Measurements from ENCODE around the gene LAMTOR4.

LAMTOR4 gene

GRCh38 chr7:100174582-100174981, 25.9 kb downstream of the LAMTOR4 start:
- DNase-seq, result no peak
- Histone ChIP-seq H3K4ac (ENCODE audit: low read depth in 1 of 2, low read length in 2 of 2) (no peak overlapping the region), H3K27ac (ENCODE audit: low read length, poor library complexity, severe bottlenecking) (no peak overlapping the region), H3K4me3 (ENCODE audit: insufficient read depth in 1 of 2, low read depth in 1 of 2, low read length in 2 of 2) (no peak overlapping the region), H3K4me2 (ENCODE audit: low read length, poor library complexity, severe bottlenecking) (no peak overlapping the region), H2AK5ac (ENCODE audit: low read length, severe bottlenecking) (no peak overlapping the region), H2AFZ (ENCODE audit: low read depth, low read length) (no peak overlapping the region), H3K18ac (ENCODE audit: low read depth in 1 of 2, low read length in 2 of 2) (no peak overlapping the region), H2BK120ac (ENCODE audit: low read depth, low read length) (no peak overlapping the region), H4K91ac (ENCODE audit: low read length) (no peak overlapping the region), H3K9ac (ENCODE audit: low read length) (no peak overlapping the region), H3K36me3 (ENCODE audit: control insufficient read depth in 1 of 2, insufficient read depth in 2 of 2, low read depth in 1 of 2, low read length in 2 of 2) (peaks cover 0 to 16% of the 10 kb centered on the region in 2 experiments), H3K9me3 (ENCODE audit: control insufficient read depth, low read length) (no peaks in the 10 kb centered on the region), H4K8ac (ENCODE audit: low read length) (no peak overlapping the region), H3K4me1 (ENCODE audit: control insufficient read depth, insufficient read depth, low read depth, low read length) (peaks cover 17% of the 10 kb centered on the region), H2BK15ac (ENCODE audit: low read depth, poor library complexity, severe bottlenecking) (no peak overlapping the region), H3K23ac (ENCODE audit: low read length in 2 of 2) (no peak overlapping the region), H3K27me3 (ENCODE audit: control insufficient read depth in 1 of 2, insufficient read depth in 1 of 2, low read length in 2 of 2) (peaks cover 19 to 28% of the 10 kb centered on the region in 2 experiments), H3K14ac (ENCODE audit: low read length in 2 of 2) (no peak overlapping the region), H2BK5ac (ENCODE audit: low read depth, low read length, poor library complexity, severe bottlenecking) (no peak overlapping the region), H3K79me1 (replicated peaks; ENCODE audit: low read length, poor library complexity, severe bottlenecking) (peaks cover 4% of the 10 kb centered on the region), H2BK12ac (ENCODE audit: low read length in 2 of 2) (no peak overlapping the region)
- WGBS, result 96% methylated on average over 5 of the region's 5 CpGs

- H2BK12ac ChIP-seq (ENCODE audit: low read length in 2 of 2), result no peak overlapping the region
- H3K9ac ChIP-seq (ENCODE audit: low read length), result no peak overlapping the region
- no peak overlapping the region for H3K27ac ChIP-seq (ENCODE audit: low read length, poor library complexity, severe bottlenecking)
- H3K9me3 ChIP-seq (ENCODE audit: control insufficient read depth, low read length), result no peaks in the 10 kb centered on the region
- H3K23ac ChIP-seq (ENCODE audit: low read length in 2 of 2), result no peak overlapping the region
- 97% methylated on average over 12 of the region's 14 CpGs for WGBS
- H3K79me1 ChIP-seq (replicated peaks; ENCODE audit: low read length, poor library complexity, severe bottlenecking), result peaks cover 4% of the 10 kb centered on the region
- H2BK15ac ChIP-seq (ENCODE audit: low read depth, poor library complexity, severe bottlenecking), result no peak overlapping the region
- H3K4ac ChIP-seq (ENCODE audit: low read depth in 1 of 2, low read length in 2 of 2), result no peak overlapping the region
- no peak overlapping the region for H4K8ac ChIP-seq (ENCODE audit: low read length)
- H3K4me3 ChIP-seq (ENCODE audit: insufficient read depth in 1 of 2, low read depth in 1 of 2, low read length in 2 of 2), result no peak overlapping the region
- no peak overlapping the region for H3K4me2 ChIP-seq (ENCODE audit: low read length, poor library complexity, severe bottlenecking)
- H2AK5ac ChIP-seq (ENCODE audit: low read length, severe bottlenecking), result no peak overlapping the region
- H3K36me3 ChIP-seq (ENCODE audit: control insufficient read depth in 1 of 2, insufficient read depth in 2 of 2, low read depth in 1 of 2, low read length in 2 of 2), result peaks cover 0 to 16% of the 10 kb centered on the region in 2 experiments
- H2AFZ ChIP-seq (ENCODE audit: low read depth, low read length), result no peak overlapping the region
- no peak overlapping the region for H4K91ac ChIP-seq (ENCODE audit: low read length)
- H2BK5ac ChIP-seq (ENCODE audit: low read depth, low read length, poor library complexity, severe bottlenecking), result no peak overlapping the region
- H3K4me1 ChIP-seq (ENCODE audit: control insufficient read depth, insufficient read depth, low read depth, low read length), result peaks cover 17% of the 10 kb centered on the region
- H3K14ac ChIP-seq (ENCODE audit: low read length in 2 of 2), result no peak overlapping the region
- no peak overlapping the region for H2BK120ac ChIP-seq (ENCODE audit: low read depth, low read length)
- no peak for DNase-seq
- no peak overlapping the region for H3K18ac ChIP-seq (ENCODE audit: low read depth in 1 of 2, low read length in 2 of 2)
- peaks cover 20 to 28% of the 10 kb centered on the region in 2 experiments for H3K27me3 ChIP-seq (ENCODE audit: control insufficient read depth in 1 of 2, insufficient read depth in 1 of 2, low read length in 2 of 2)
Measured at GRCh38 chr7:100175296-100175935, 26.7 kb downstream of the LAMTOR4 start.

GRCh38 chr7:100176096-100177044, 27.7 kb downstream of the LAMTOR4 start:
- peaks cover 4% of the 10 kb centered on the region for H3K79me1 ChIP-seq (replicated peaks; ENCODE audit: low read length, poor library complexity, severe bottlenecking)
- no peak overlapping the region for H2BK15ac ChIP-seq (ENCODE audit: low read depth, poor library complexity, severe bottlenecking)
- no peak overlapping the region for H2AK5ac ChIP-seq (ENCODE audit: low read length, severe bottlenecking)
- H4K91ac ChIP-seq (ENCODE audit: low read length), result no peak overlapping the region
- no peaks in the 10 kb centered on the region for H3K9me3 ChIP-seq (ENCODE audit: control insufficient read depth, low read length)
- H3K27me3 ChIP-seq (ENCODE audit: control insufficient read depth in 1 of 2, insufficient read depth in 1 of 2, low read length in 2 of 2), result peaks cover 17 to 23% of the 10 kb centered on the region in 2 experiments
- H3K18ac ChIP-seq (ENCODE audit: low read depth in 1 of 2, low read length in 2 of 2), result no peak overlapping the region
- peak overlapping the region in 1 of 2 experiments; percentile 19 for H3K4ac ChIP-seq (ENCODE audit: low read depth in 1 of 2, low read length in 2 of 2)
- H3K36me3 ChIP-seq (ENCODE audit: control insufficient read depth in 1 of 2, insufficient read depth in 2 of 2, low read depth in 1 of 2, low read length in 2 of 2), result peaks cover 0 to 16% of the 10 kb centered on the region in 2 experiments
- no peak overlapping the region for H2BK12ac ChIP-seq (ENCODE audit: low read length in 2 of 2)
- H3K4me2 ChIP-seq (ENCODE audit: low read length, poor library complexity, severe bottlenecking), result peak overlapping the region; percentile 64
- 56% methylated on average over 11 of the region's 14 CpGs for WGBS
- peak overlapping the region; percentile 64 to 80 for H3K4me3 ChIP-seq (ENCODE audit: insufficient read depth in 1 of 2, low read depth in 1 of 2, low read length in 2 of 2)
- peak overlapping the region; percentile 78 for H3K9ac ChIP-seq (ENCODE audit: low read length)
- no peak overlapping the region for H2BK120ac ChIP-seq (ENCODE audit: low read depth, low read length)
- no peak for DNase-seq
- peaks cover 13% of the 10 kb centered on the region for H3K4me1 ChIP-seq (ENCODE audit: control insufficient read depth, insufficient read depth, low read depth, low read length)
- H4K8ac ChIP-seq (ENCODE audit: low read length), result no peak overlapping the region
- no peak overlapping the region for H3K27ac ChIP-seq (ENCODE audit: low read length, poor library complexity, severe bottlenecking)
- H3K23ac ChIP-seq (ENCODE audit: low read length in 2 of 2), result no peak overlapping the region
- H2AFZ ChIP-seq (ENCODE audit: low read depth, low read length), result no peak overlapping the region
- no peak overlapping the region for H2BK5ac ChIP-seq (ENCODE audit: low read depth, low read length, poor library complexity, severe bottlenecking)
- H3K14ac ChIP-seq (ENCODE audit: low read length in 2 of 2), result no peak overlapping the region

Data from mesenchymal stem cell (in vitro differentiated cells and primary cell).